Heart right ventricle (tissue), 16 donors: ENCODE measurements around the gene TTF2. TPM values are rescaled to one million over a fixed set of nuclear protein-coding genes. Genes with fewer than 3 reads are reported as not detected.
"Not testable (repeated sequence)": the region's sequence is repeated elsewhere in the genome, so short reads cannot be mapped to it uniquely, and the experiment has no call there.

ENCODE experiments used
- ATAC-seq, 8 donors: fragments of 200-7000 bp; cut with Tn5 transposase; one replicate each; pipeline ENCODE4 v1.9.1; 2020; ENCODE audit warnings: mild to moderate bottlenecking in 8 of 8, moderate library complexity in 8 of 8, moderate number of reproducible peaks in 1 of 8
- DNase-seq, 2 donors: peaks; one replicate each; pipeline ENCODE4 v3.0.0-alpha.2; 2020
- H3K27ac ChIP-seq, 10 donors: fragments of 200-600 bp; sonication (generic) in 2 of 10; one replicate each; pipeline versions ENCODE4 v1.5.0 to v1.8.0; 2020 to 2022; ENCODE audit warnings: mild to moderate bottlenecking in 3 of 10
- H3K27me3 ChIP-seq, 7 donors: fragments of 200-600 bp; one replicate each; pipeline ENCODE4 v1.8.0; 2021 to 2022; ENCODE audit warnings: mild to moderate bottlenecking in 2 of 7
- H3K36me3 ChIP-seq, 9 donors: fragments of 200-600 bp; sonication (generic) in 1 of 9; one replicate each; pipeline versions ENCODE4 v1.5.0 to v1.8.0; 2020 to 2022; ENCODE audit warnings: mild to moderate bottlenecking in 2 of 9
- H3K4me1 ChIP-seq, 9 donors: fragments of 200-600 bp; sonication (generic) in 1 of 9; one replicate each; pipeline versions ENCODE4 v1.5.0 to v1.8.0; 2020 to 2022; ENCODE audit warnings: mild to moderate bottlenecking in 4 of 9
- H3K4me3 ChIP-seq, 10 donors: fragments of 200-600 bp; sonication (generic) in 2 of 10; one replicate each; pipeline versions ENCODE4 v1.5.0 to v1.8.0; 2020 to 2022; ENCODE audit warnings: mild to moderate bottlenecking in 7 of 10, moderate library complexity in 2 of 10
- H3K9me3 ChIP-seq, 11 donors: fragments of 200-600 bp in 10 of 11; sonication (generic) in 2 of 11; one replicate each; pipeline versions ENCODE4 v1.5.0 to v1.8.0; 2013 to 2022; ENCODE audit warnings: mild to moderate bottlenecking in 2 of 11, control low read depth in 1 of 11, moderate library complexity in 1 of 11
- WGBS, 2 donors: extraction: QIAGEN DNeasy Blood & Tissue Kit; methylation state at CpG; one replicate each; pipeline ENCODE4 v1.1.7; 2013; ENCODE audit warnings: inconsistent platforms in 1 of 2; 5-methylcytosine and 5-hydroxymethylcytosine counted together
- intact Hi-C, 10 donors: fragments of 100-400 bp; cut with DNase I; formaldehyde crosslinking; loops; one replicate each; pipeline versions ENCODE4 v1.11.1 to v1.14.2; 2022
- polyA plus RNA-seq, 2 donors: library from polyadenylated mRNA; stranded (reverse); fragments of 200-250 nt; gene quantifications; one replicate each; pipeline ENCODE4 v1.2.3, GENCODE V29; 2013
- total RNA-seq, 10 donors: library from RNA; stranded (reverse); fragmentation: NEBNext Ultra II Directional in 3 of 10; extraction: Animal tissue kit (Norgen Biotek cat#: 25700) in 3 of 10; gene quantifications; one replicate each; pipeline versions ENCODE4 v1.2.1 to v1.2.4, GENCODE V29; 2021 to 2023
- TF ChIP-seq, protein P1 (sequence below), 9 donors: fragments of 200-600 bp; sonication (generic) in 2 of 9; IDR thresholded peaks; one replicate each; pipeline versions ENCODE4 v1.5.0 to v1.8.0; 2021 to 2022; ENCODE audit warnings: antibody characterized with exemption in 9 of 9, mild to moderate bottlenecking in 5 of 9, moderate library complexity in 1 of 9
- donor health status: Arrhythmogenic right ventricular cardiomyopathy.
- donor health status: ischemic (EF 13 %, LVEDD 7.1; RV severe dilation, severe dysfunction).
- donor health status: healthy with polysubstance abuse.
- donor health status: DM: no; HTN: yes; CAD: no.
- donor health status: DM: no; HTN: no; CAD: no.
- donor health status: ischemic (EF 25% LVEDD 6.9; RV normal size, moderate dysfunction).
- donor health status: ischemic (EF 25% LVEDD 5.7; RV mildly dilated, moderate dysfunction).
- donor health status: healthy.
- donor health status: DM: yes; HTN: yes; CAD: no.
- donor health status: Ischemic cardiomyopathy.
- donor health status: ischemic (EF 35%, LVEDD 5.7; RV mildly dilated, moderate dysfunction).
- donor health status: nonischemic (EF 11% LVEDD 7.7; RV severe dilation, severe dysfunction).
- donor health status: DM: yes; HTN: yes; CAD: no.
- donor health status: PGD.
- donor health status: ischemic (EF 29% LVEDD 5.4; RV normal size, mild dysfunction).
- donor health status: nonischemic (EF 23%, LVEDD 6.1; RV moderate dilation, normal function).

Gene TTF2
- total and polyA plus RNA-seq, 12 donors, result 2.0 to 19.0 (median 9.5) TPM

DNA sequence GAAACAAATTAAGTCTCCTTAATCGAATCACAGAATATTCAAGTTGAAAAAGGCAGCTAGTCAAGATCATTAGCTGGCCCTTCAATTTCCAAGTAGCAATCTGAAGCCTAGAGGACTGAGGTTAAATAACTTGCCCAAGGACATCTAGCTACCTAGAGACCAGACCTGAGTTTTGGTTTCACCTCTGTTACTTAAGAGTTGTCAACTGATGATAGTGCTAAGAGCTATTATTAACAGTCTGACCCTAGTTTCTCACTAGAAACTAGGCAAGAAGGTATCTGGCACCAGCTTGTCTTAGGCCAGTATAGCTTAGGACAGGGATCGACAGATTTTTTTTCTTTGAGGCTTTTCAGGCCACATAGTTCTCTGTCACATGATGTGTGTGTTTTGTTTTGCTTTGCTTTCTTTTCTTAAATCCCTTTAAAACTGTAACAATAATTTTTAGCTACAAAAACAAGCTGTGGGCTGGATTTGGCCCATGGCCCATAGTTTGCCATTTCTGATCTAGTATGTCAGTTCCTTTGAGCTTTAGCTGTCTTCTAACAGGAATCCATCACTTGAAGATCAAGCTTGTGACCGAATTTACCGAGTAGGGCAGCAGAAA is 38.3 kb downstream of the TTF2 start:
- WGBS, 2 donors, result 61 to 71% methylated on average over 4 of the region's 4 CpGs
- DNase-seq (no peak), ATAC-seq (peak in 3 of 8 donors; percentile 33 to 53 (median 48))
- Histone ChIP-seq H3K9me3 (no peaks in the 10 kb centered on the region), H3K4me3 (no peak overlapping the region), H3K4me1 (peaks cover 0 to 17% (median 9%) of the 10 kb centered on the region in 9 donors), H3K27me3 (no peaks in the 10 kb centered on the region), H3K27ac (peak overlapping the region in 2 of 10 donors; percentile 24 to 45), H3K36me3 (peaks cover 0 to 98% (median 0%) of the 10 kb centered on the region in 9 donors)
- intact Hi-C loops, result no loop called here
- TF ChIP-seq, protein P1, sequence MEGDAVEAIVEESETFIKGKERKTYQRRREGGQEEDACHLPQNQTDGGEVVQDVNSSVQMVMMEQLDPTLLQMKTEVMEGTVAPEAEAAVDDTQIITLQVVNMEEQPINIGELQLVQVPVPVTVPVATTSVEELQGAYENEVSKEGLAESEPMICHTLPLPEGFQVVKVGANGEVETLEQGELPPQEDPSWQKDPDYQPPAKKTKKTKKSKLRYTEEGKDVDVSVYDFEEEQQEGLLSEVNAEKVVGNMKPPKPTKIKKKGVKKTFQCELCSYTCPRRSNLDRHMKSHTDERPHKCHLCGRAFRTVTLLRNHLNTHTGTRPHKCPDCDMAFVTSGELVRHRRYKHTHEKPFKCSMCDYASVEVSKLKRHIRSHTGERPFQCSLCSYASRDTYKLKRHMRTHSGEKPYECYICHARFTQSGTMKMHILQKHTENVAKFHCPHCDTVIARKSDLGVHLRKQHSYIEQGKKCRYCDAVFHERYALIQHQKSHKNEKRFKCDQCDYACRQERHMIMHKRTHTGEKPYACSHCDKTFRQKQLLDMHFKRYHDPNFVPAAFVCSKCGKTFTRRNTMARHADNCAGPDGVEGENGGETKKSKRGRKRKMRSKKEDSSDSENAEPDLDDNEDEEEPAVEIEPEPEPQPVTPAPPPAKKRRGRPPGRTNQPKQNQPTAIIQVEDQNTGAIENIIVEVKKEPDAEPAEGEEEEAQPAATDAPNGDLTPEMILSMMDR (IDR thresholded peaks at IDR 0.05), result no peak

DNA sequence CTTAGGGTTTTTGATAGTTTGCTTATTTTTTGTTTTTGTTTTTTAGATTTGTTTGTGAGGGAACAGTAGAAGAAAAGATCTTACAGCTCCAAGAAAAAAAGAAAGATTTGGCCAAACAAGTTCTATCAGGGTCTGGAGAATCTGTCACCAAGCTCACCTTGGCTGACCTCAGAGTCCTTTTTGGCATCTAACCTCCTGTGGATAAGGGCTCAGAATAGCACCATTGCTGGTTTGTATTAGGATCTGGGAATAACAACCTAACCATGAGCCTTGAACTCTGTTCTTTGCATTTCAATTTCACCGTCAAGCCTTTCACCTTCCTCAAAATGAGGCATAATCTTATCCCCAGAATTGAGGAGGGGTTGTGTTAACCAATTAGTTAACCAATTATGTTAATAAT is 41.2 kb downstream of the TTF2 start:
- Histone ChIP-seq H3K27me3 (no peaks in the 10 kb centered on the region), H3K4me3 (no peak overlapping the region), H3K27ac (peak overlapping the region in 1 of 10 donors; percentile 24), H3K9me3 (no peaks in the 10 kb centered on the region), H3K36me3 (peaks cover 0 to 91% (median 0%) of the 10 kb centered on the region in 9 donors), H3K4me1 (peaks cover 0 to 14% (median 0%) of the 10 kb centered on the region in 9 donors)
- TF ChIP-seq, protein P1 (IDR thresholded peaks at IDR 0.05), result no peak
- ATAC-seq, result peak in 4 of 8 donors; percentile 51 to 87 (median 66)
- 53 to 66% methylated on average over 1 of the region's 1 CpG for WGBS, 2 donors
- no peak for DNase-seq
- intact Hi-C loops, result no loop called here

DNA sequence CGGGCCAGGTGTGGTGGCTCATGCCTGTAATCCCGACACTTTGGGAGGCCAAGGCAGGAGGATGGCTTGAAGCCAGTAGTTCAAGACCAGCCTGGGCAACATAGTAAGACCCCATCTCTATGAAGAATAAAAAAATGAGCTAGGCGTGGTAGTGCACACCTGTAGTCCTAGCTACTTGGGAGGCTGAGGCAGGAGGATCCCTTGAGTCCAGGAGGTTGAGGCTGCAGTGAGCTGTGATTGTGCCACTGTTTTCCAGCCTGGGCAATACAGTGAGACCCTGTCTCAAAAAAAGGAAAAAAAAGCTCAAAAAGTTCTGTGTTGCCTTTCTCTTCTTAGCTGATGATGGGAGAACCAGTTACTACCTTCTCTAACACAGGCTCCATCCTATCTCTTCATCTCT is 41.7 kb downstream of the TTF2 start:
- ATAC-seq, result not testable (repeated sequence)

DNA sequence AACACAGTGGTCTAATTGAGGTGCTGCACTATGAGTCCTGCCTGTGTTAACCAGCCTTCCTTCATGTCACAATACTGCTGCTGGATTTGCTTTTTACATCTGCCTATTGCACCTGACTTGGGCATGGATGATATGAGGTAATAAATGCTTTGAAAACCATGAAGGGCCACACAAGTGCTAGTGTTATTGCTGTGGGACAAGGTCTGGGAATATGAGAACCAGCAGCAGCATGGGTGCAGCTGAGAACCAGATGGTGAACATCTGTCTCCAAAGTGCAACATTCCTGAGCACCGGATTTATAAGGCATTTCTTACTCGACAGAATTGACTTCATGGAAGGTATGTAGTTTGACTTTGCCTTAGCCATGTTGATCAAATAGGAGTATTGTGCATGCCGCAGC is 44.9 kb downstream of the TTF2 start:
- H3K4me3 ChIP-seq, result no peak overlapping the region
- H3K36me3 ChIP-seq, result peaks cover 0 to 74% (median 7%) of the 10 kb centered on the region in 9 donors
- H3K27me3 ChIP-seq, result no peaks in the 10 kb centered on the region
- WGBS, 2 donors, result 79 to 80% methylated on average over 3 of the region's 3 CpGs
- DNase-seq (no peak), ATAC-seq (no peak)
- TF ChIP-seq, protein P1 (IDR thresholded peaks at IDR 0.05), result no peak
- intact Hi-C loops, result no loop called here
- peaks cover 0 to 3% (median 0%) of the 10 kb centered on the region in 9 donors for H3K4me1 ChIP-seq
- H3K27ac ChIP-seq, result no peak overlapping the region
- no peaks in the 10 kb centered on the region for H3K9me3 ChIP-seq

More for the DNA sequence above, 41.7 kb downstream of the TTF2 start:
- H3K27me3 ChIP-seq, intact Hi-C loops, H3K4me3 ChIP-seq, H3K9me3 ChIP-seq, DNase-seq, H3K27ac ChIP-seq: not testable (repeated sequence)
- Histone ChIP-seq H3K4me1 (peaks cover 0 to 14% (median 0%) of the 10 kb centered on the region in 9 donors), H3K36me3 (peaks cover 0 to 85% (median 0%) of the 10 kb centered on the region in 9 donors)
- WGBS, 2 donors, result 100% methylated on average over 3 of the region's 3 CpGs

DNA sequence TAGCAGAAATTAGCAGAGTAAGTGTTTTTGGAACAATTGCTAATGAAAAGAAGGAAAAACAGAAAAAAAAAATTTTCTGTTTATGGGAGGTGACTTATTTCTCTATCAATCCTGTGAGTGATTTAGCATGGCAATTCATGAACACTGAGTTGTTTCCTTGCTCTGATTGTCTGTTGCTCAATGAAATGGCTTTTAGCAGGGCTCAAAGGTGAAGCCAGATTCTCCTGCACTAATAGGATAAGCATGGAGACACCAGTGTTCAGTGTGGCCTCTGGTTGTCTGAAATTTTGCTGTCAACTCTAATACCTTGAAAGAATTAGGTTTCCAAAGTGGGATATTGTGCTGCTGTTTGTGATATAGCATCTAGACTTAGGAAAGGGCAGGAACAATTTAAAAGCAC is 45.6 kb downstream of the TTF2 start:
- peaks cover 0 to 3% (median 0%) of the 10 kb centered on the region in 9 donors for H3K4me1 ChIP-seq
- DNase-seq, result no peak
- TF ChIP-seq, protein P1 (IDR thresholded peaks at IDR 0.05), result no peak
- H3K27ac ChIP-seq, result no peak overlapping the region
- no peak for ATAC-seq
- no peaks in the 10 kb centered on the region for H3K9me3 ChIP-seq
- peaks cover 0 to 76% (median 9%) of the 10 kb centered on the region in 9 donors for H3K36me3 ChIP-seq
- intact Hi-C loops, result no loop called here
- no peaks in the 10 kb centered on the region for H3K27me3 ChIP-seq
- H3K4me3 ChIP-seq, result no peak overlapping the region
